HG03354 (cell line): ENCODE results near the gene BLID.

Experiments used
- ATAC-seq: cut with Tn5 transposase; IDR thresholded peaks from one replicate; pipeline ENCODE4 v1.9.1; 2021; ENCODE audit warnings: mild to moderate bottlenecking; ENCODE audit not compliant: unreplicated experiment, poor library complexity, severe bottlenecking

BLID gene

GRCh38 chr11:122091835-122092234 is 24.2 kb downstream of the BLID start:
- no peak for ATAC-seq

GRCh38 chr11:122089111-122089510 is 26.9 kb downstream of the BLID start:
- no peak for ATAC-seq

- ATAC-seq = no peak
Measured at GRCh38 chr11:122085712-122086111, 30.3 kb downstream of the BLID start.

GRCh38 chr11:122085264-122085663 is 30.8 kb downstream of the BLID start:
- no peak for ATAC-seq

- ATAC-seq = no peak
Measured at GRCh38 chr11:122082205-122082604, 33.8 kb downstream of the BLID start.

GRCh38 chr11:122081073-122081472 is 34.9 kb downstream of the BLID start:
- no peak for ATAC-seq

GRCh38 chr11:122077459-122077858 is 38.6 kb downstream of the BLID start:
- ATAC-seq = no peak

GRCh38 chr11:122076512-122077120 is 39.4 kb downstream of the BLID start:
- no peak for ATAC-seq

- ATAC-seq = no peak
Measured at GRCh38 chr11:122075016-122075415, 41.0 kb downstream of the BLID start.

GRCh38 chr11:122074022-122074421 is 42.0 kb downstream of the BLID start:
- ATAC-seq = no peak

GRCh38 chr11:122071709-122072202 is 44.3 kb downstream of the BLID start:
- no peak for ATAC-seq

GRCh38 chr11:122069707-122070360 is 46.2 kb downstream of the BLID start:
- ATAC-seq = no peak

GRCh38 chr11:122068837-122069236 is 47.2 kb downstream of the BLID start:
- no peak for ATAC-seq

GRCh38 chr11:122068141-122068540 is 47.9 kb downstream of the BLID start:
- ATAC-seq = no peak
